Measurements from ENCODE around the gene ADAMTS7.
"Not testable (repeated sequence)": the region's sequence is repeated elsewhere in the genome, so short reads cannot be mapped to it uniquely, and the experiment has no call there.

ADAMTS7 gene

GRCh38 chr15:78753751-78754535 is 57.3 kb downstream of the ADAMTS7 start:
- not testable (repeated sequence) for DNase-seq (ENCODE audit: low read depth)

- DNase-seq (ENCODE audit: low read depth): not testable (repeated sequence)
Observed at GRCh38 chr15:78753359-78753659, 58.0 kb downstream of the ADAMTS7 start.

- DNase-seq (ENCODE audit: low read depth): no peak
Observed at GRCh38 chr15:78752492-78753358, 58.5 kb downstream of the ADAMTS7 start.

- DNase-seq (ENCODE audit: low read depth): no peak
Observed at GRCh38 chr15:78751602-78751979, 59.7 kb downstream of the ADAMTS7 start.

GRCh38 chr15:78750974-78751601 is 60.2 kb downstream of the ADAMTS7 start:
- peak; percentile 83 for DNase-seq (ENCODE audit: low read depth)

- no peak for DNase-seq (ENCODE audit: low read depth)
Observed at GRCh38 chr15:78750566-78750965, 60.7 kb downstream of the ADAMTS7 start.

GRCh38 chr15:78749831-78750230 is 61.4 kb downstream of the ADAMTS7 start:
- no peak for DNase-seq (ENCODE audit: low read depth)

- DNase-seq (ENCODE audit: low read depth): not testable (repeated sequence)
Observed at GRCh38 chr15:78747877-78748276, 63.4 kb downstream of the ADAMTS7 start.

GRCh38 chr15:78741674-78742073 is 69.6 kb downstream of the ADAMTS7 start:
- not testable (repeated sequence) for DNase-seq (ENCODE audit: low read depth)

- no peak for DNase-seq (ENCODE audit: low read depth)
Observed at GRCh38 chr15:78740904-78741274, 70.4 kb downstream of the ADAMTS7 start.

GRCh38 chr15:78739996-78740903 is 71.0 kb downstream of the ADAMTS7 start:
- DNase-seq (ENCODE audit: low read depth): no peak

GRCh38 chr15:78739206-78739605 is 72.1 kb downstream of the ADAMTS7 start:
- DNase-seq (ENCODE audit: low read depth): no peak

GRCh38 chr15:78737931-78738558 is 73.2 kb downstream of the ADAMTS7 start:
- DNase-seq (ENCODE audit: low read depth): not testable (repeated sequence)

- no peak for DNase-seq (ENCODE audit: low read depth)
Observed at GRCh38 chr15:78737187-78737820, 74.0 kb downstream of the ADAMTS7 start.

GRCh38 chr15:78736286-78736685 is 75.0 kb downstream of the ADAMTS7 start:
- DNase-seq (ENCODE audit: low read depth): not testable (repeated sequence)

GRCh38 chr15:78734451-78735064 is 76.7 kb downstream of the ADAMTS7 start:
- DNase-seq (ENCODE audit: low read depth): no peak

- no peak for DNase-seq (ENCODE audit: low read depth)
Observed at GRCh38 chr15:78732634-78733033, 78.6 kb downstream of the ADAMTS7 start.

GRCh38 chr15:78730955-78731354 is 80.3 kb downstream of the ADAMTS7 start:
- no peak for DNase-seq (ENCODE audit: low read depth)

- not testable (repeated sequence) for DNase-seq (ENCODE audit: low read depth)
Observed at GRCh38 chr15:78728427-78728826, 82.8 kb downstream of the ADAMTS7 start.

GRCh38 chr15:78727561-78727960 is 83.7 kb downstream of the ADAMTS7 start:
- no peak for DNase-seq (ENCODE audit: low read depth)
